GM23248 (cell line): ENCODE measurements around the gene RNLS.

Experiments used
- EZH2 ChIP-seq: fragments of 200-600 bp; sonication (generic); IDR thresholded peaks from 2 replicates; pipeline ENCODE4 v1.6.1; 2018; ENCODE audit warnings: antibody characterized with exemption, mild to moderate bottlenecking; ENCODE audit not compliant: insufficient read depth, poor library complexity, severe bottlenecking
- EZH2phosphoT487 ChIP-seq: fragments of 200-600 bp; sonication (generic); IDR thresholded peaks from 2 replicates; pipeline ENCODE4 v1.6.1; 2018; ENCODE audit warnings: antibody characterized with exemption, moderate library complexity, mild to moderate bottlenecking, low read depth; ENCODE audit not compliant: insufficient read depth

GRCh38 chr10:88415533-88416130 lies 167.5 kb downstream of the RNLS start:
- no peak for TF ChIP-seq EZH2
- no peak for TF ChIP-seq EZH2phosphoT487
